Epithelial cell of esophagus (primary cell): ENCODE results near the gene PLCB1.

Source experiments
- DNase-seq: peaks from one replicate; pipeline ENCODE4 v3.0.0; 2010; ENCODE audit warnings: low read depth
- H3K4me3 ChIP-seq: 2 replicates; pipeline ENCODE4 v1.5.1; 2011; ENCODE audit warnings: mild to moderate bottlenecking, low read length, control low read depth
- TF ChIP-seq, protein P1 (sequence below): IDR thresholded peaks from 2 replicates; pipeline ENCODE4 v1.5.1; 2011; ENCODE audit warnings: low read depth, mild to moderate bottlenecking, low read length, control low read depth, inconsistent platforms; ENCODE audit not compliant: insufficient read depth; ENCODE audit errors: missing control alignments

Gene PLCB1

DNA sequence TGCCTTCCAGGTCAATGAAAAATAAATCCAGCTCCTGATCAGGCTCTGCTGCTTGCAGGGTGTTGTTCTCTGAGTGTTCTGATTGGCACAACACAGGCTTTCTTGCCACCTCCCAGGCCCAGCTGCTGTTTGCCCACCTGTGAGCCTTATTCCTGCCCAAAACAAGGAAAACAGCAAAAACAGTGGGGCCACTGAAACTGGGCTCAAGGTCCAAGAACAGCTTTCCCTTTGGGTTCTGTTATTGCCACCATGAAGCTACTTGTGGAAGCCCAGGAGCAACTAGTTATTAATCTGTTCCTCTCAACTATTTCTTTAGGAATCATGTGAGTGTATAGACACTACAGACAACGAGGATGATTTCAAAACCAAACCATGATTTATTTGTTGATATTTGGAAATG lies 159.1 kb downstream of the PLCB1 start:
- H3K4me3 ChIP-seq: no peak overlapping the region
- TF ChIP-seq, protein P1, sequence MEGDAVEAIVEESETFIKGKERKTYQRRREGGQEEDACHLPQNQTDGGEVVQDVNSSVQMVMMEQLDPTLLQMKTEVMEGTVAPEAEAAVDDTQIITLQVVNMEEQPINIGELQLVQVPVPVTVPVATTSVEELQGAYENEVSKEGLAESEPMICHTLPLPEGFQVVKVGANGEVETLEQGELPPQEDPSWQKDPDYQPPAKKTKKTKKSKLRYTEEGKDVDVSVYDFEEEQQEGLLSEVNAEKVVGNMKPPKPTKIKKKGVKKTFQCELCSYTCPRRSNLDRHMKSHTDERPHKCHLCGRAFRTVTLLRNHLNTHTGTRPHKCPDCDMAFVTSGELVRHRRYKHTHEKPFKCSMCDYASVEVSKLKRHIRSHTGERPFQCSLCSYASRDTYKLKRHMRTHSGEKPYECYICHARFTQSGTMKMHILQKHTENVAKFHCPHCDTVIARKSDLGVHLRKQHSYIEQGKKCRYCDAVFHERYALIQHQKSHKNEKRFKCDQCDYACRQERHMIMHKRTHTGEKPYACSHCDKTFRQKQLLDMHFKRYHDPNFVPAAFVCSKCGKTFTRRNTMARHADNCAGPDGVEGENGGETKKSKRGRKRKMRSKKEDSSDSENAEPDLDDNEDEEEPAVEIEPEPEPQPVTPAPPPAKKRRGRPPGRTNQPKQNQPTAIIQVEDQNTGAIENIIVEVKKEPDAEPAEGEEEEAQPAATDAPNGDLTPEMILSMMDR: no peak
- DNase-seq: no peak

DNA sequence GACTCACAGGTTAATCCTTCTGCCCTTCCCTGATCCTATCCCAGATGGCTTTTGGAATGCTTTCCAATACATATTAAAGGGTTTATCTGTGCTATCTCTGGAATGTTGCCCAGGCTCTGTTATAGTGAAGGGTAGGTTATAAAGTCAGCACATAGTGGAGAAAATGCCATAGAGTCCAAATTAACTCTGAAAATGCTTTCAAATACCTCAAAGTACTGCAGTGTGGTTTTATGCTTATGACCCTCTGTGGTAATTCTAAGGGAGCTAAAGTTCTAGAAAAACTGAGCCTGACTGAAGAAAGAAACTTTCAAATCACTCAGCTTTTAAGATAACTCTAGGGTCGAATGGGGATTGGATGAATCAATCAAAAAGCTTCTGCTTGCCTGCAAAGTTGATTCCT lies 159.8 kb downstream of the PLCB1 start:
- H3K4me3 ChIP-seq: no peak overlapping the region
- DNase-seq: no peak
- TF ChIP-seq, protein P1: no peak

DNA sequence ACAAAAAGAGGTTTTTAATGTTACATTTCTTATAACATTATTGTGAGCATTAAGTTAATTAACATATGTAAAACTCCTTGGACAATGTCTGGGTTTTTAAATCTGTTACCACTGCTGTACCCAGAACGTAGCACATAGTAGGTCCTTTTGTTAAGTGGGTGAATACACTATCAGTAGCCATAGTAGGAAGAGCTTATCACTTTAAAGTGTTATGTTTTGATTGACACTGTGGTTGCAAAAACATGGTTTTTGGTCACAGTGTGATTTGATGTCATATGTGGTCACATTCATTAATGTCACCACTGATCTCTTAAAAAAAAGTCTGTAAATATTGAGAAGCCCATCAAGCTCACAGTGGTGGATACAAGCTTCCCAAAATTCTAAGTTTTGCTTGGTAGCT lies 160.7 kb downstream of the PLCB1 start:
- no peak for DNase-seq
- no peak overlapping the region for H3K4me3 ChIP-seq
- TF ChIP-seq, protein P1: no peak

DNA sequence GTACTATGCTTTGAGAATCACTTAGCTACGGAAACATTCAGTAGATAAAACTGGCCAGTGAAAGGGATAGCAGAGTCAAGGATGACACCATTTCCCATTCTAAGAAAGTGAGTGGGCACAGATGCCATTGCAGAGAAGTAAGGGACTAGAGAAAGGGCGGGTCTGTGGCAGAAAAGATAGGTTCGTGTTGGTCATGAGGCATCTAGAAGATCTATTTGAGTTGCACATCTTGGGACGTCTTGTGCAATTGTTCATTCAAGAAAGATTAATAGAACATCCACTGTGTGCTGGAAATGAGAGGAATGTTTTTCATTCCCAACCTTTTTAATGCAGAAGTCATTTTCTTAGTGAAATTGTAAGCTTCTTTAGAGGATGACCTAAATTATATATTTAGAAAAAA lies 161.7 kb downstream of the PLCB1 start:
- TF ChIP-seq, protein P1: no peak
- no peak overlapping the region for H3K4me3 ChIP-seq
- DNase-seq: no peak

DNA sequence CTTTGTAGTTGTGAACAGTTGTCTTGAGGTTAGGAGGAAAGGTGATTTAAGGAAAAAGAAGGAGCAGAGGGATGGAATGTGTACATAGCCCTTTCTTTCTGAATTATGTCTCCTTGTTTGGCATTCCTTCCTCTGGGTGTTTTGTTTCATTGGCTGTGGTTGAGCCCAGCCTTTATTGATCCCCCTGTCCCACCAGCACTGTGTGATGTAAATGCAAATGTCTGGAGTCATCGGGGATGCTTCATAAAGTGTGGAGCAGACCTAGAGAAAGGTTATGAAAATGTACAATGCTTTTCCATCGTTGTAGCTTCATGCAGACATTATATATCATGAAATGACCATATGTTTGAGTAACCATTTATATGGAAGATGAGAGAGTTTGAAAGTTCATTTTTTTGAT lies 164.5 kb downstream of the PLCB1 start:
- H3K4me3 ChIP-seq: no peak overlapping the region
- TF ChIP-seq, protein P1: no peak
- no peak for DNase-seq

DNA sequence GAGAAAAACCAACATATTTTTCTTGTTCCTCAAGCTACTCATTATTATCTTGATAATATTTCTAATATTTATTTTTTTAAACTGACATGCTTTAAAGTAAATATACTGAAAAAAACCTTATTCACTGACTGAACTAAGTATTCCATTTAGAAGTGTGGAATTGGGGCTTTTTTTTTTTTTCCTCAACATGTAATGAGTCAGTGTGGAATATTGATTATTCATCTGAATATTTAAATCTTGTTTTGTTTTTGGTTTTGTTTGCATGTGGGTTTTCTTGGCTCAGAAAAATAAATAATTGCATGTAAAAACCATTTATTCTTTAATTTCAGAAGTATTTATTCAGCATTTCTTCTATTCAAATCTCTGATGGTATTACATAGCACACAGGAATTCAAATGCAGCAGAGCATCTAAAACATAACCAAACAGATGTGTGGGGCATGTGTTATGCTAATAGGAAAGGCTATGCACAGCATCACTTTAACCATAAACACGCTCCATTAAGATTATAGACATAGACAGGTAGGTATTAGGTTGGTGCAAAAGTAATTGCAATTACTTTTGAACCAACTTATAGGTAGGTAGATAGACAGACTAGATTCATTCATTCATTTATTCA lies 166.5 kb downstream of the PLCB1 start:
- H3K4me3 ChIP-seq: no peak overlapping the region
- TF ChIP-seq, protein P1: no peak
- no peak for DNase-seq

DNA sequence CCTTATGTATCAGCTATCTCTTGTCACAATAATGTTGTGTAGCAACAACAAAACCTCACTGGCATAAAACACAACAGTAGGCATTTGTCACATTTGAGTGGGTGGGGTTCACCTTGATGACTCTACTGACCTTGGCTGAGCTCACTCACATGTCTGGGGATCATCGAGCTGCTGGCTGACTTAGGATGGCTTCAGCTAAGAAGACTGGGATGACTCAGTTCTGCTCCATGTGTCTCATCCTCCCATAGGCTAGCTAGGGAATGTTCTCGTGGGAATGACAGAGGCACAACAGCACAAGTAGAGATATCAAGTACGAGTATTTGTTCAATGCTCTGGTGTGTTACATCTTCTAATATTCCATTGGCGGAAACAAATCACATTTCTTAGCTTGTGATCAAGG lies 167.9 kb downstream of the PLCB1 start:
- H3K4me3 ChIP-seq: no peak overlapping the region
- peak; percentile 19 for DNase-seq
- TF ChIP-seq, protein P1: no peak
